ENCODE data around the gene PCNX2.

DNA sequence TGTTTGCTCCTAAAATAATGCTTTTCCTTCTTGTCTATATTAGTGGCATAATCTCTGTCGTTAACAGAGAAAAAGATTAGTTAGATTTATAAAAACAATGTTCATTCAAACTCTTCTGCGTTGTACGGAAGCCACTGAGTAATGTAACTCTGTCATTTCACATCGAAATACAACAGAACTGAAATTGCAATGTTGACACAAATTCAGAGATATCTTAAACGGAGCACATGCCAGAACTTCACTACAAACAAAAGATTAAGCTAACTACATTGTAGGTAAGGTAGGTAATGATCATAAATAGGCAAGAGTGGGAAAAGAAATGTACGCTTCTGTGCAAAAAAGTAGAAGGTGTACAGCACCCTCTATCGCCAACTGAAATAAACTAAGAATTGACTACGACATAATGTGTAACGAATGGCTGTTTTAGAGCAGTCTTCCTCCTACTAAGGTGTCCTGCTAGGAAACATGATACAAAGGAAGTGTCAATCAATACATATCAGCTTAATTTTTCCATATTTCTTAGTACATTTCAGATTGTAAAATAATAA, 56.6 kb downstream of the PCNX2 start:
- TF ChIP-seq, protein P1, sequence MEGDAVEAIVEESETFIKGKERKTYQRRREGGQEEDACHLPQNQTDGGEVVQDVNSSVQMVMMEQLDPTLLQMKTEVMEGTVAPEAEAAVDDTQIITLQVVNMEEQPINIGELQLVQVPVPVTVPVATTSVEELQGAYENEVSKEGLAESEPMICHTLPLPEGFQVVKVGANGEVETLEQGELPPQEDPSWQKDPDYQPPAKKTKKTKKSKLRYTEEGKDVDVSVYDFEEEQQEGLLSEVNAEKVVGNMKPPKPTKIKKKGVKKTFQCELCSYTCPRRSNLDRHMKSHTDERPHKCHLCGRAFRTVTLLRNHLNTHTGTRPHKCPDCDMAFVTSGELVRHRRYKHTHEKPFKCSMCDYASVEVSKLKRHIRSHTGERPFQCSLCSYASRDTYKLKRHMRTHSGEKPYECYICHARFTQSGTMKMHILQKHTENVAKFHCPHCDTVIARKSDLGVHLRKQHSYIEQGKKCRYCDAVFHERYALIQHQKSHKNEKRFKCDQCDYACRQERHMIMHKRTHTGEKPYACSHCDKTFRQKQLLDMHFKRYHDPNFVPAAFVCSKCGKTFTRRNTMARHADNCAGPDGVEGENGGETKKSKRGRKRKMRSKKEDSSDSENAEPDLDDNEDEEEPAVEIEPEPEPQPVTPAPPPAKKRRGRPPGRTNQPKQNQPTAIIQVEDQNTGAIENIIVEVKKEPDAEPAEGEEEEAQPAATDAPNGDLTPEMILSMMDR (IDR thresholded peaks at IDR 0.05) = no peak
- no peak for TF ChIP-seq POLR2A (IDR thresholded peaks at IDR 0.05)
